Measurements from ENCODE around the gene ADAMTS10. TPM values are rescaled to one million over a fixed set of nuclear protein-coding genes. Genes with fewer than 3 reads are reported as not detected.

The ADAMTS10 gene
- total and polyA plus RNA-seq, 4 donors: 1.2 to 10.1 (median 3.6) TPM

DNA sequence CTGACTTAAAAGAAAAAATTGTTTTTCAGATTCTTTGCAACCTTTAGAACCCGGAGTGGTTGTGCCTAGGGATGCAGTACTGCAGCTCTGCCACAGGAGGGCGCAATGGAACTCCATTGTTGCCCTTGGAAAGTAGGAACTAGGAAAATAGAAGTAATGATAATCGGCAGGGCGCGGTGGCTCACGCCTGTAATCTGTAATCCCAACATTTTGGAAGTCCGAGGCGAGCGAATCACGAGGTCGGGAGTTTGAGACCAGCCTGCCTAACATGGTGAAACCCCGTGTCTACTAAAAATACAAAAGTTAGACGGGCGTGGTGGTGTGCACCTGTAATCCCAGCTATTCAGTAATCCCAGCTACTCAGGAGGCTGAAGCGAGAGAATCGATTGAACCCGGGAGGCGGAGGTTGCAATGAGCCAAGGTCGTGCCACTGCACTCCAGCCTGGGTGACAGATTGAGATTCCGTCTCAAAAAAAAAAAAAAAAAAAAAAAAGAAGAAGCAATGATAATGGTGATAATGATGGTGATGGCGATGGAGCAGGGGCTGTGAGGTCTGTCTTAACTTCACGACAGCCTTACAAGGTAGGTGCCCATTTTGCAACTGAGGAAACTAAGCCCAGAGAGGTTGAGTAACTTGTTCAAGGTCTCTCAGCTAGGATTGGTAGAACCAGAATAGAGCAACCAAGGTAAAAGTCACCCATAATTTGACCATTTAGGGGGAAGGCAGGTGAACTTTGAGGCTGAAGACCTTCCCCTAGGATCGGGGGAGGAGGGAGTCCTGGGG, 5.5 kb upstream of the ADAMTS10 start:
- H3K27ac ChIP-seq (ENCODE audit: low read depth in 1 of 2, low read length in 2 of 2): no peak overlapping the region
- 19% methylated on average over 23 of the region's 23 CpGs for WGBS
- H3K27me3 ChIP-seq (ENCODE audit: control insufficient read depth in 4 of 4, insufficient read depth in 4 of 4, low read length in 3 of 4): no peaks in the 10 kb centered on the region
- H3K9me3 ChIP-seq (ENCODE audit: control insufficient read depth in 4 of 4, low read length in 3 of 4): no peaks in the 10 kb centered on the region
- H3K4me3 ChIP-seq (ENCODE audit: low read depth in 1 of 3, low read length in 3 of 3): no peak overlapping the region
- H3K36me3 ChIP-seq (ENCODE audit: control insufficient read depth in 4 of 4, insufficient read depth in 3 of 4, low read depth in 1 of 4, low read length in 3 of 4): no peaks in the 10 kb centered on the region
- no peak overlapping the region for H3K9ac ChIP-seq (ENCODE audit: low read depth in 1 of 2, low read length in 2 of 2)
- peaks cover 0 to 7% (median 2%) of the 10 kb centered on the region in 4 donors for H3K4me1 ChIP-seq (ENCODE audit: control insufficient read depth in 4 of 4, insufficient read depth in 4 of 4, low read length in 3 of 4)
- DNase-seq (ENCODE audit: low spot score): peak; percentile 54
- TF ChIP-seq RAD21 (IDR thresholded peaks at IDR 0.05) (peak; percentile 83 to 92), HNF4A (conservative IDR thresholded peaks at IDR 0.05) (peak in 1 of 2 donors; percentile 7), RXRA (IDR thresholded peaks at IDR 0.05) (peak in 1 of 2 donors; percentile 45), NR2F2 (IDR thresholded peaks at IDR 0.05) (no peak)
- TF ChIP-seq, protein P1, sequence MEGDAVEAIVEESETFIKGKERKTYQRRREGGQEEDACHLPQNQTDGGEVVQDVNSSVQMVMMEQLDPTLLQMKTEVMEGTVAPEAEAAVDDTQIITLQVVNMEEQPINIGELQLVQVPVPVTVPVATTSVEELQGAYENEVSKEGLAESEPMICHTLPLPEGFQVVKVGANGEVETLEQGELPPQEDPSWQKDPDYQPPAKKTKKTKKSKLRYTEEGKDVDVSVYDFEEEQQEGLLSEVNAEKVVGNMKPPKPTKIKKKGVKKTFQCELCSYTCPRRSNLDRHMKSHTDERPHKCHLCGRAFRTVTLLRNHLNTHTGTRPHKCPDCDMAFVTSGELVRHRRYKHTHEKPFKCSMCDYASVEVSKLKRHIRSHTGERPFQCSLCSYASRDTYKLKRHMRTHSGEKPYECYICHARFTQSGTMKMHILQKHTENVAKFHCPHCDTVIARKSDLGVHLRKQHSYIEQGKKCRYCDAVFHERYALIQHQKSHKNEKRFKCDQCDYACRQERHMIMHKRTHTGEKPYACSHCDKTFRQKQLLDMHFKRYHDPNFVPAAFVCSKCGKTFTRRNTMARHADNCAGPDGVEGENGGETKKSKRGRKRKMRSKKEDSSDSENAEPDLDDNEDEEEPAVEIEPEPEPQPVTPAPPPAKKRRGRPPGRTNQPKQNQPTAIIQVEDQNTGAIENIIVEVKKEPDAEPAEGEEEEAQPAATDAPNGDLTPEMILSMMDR (IDR thresholded peaks at IDR 0.05; ENCODE audit: low read depth, low read length, missing input control): peak; percentile 99

DNA sequence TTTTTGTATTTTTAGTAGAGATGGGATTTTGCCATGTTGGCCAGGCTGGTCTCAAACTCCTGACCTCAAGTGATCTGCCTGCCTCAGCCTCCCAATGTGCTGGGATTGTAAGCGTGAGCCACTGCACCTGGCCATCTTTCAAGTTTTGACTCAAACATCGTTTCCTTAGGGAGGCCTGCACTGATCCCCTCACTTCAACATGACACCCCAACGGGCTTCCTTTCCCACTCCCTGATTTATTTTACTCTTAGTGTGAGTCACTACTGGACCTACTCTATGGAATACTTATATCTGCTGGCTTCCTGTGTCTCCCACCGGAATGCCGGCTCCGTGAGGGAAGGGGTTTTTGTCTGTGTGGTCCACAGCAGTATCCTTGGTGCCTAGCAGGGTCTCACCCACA, 4.5 kb upstream of the ADAMTS10 start:
- no peak overlapping the region for H3K27ac ChIP-seq (ENCODE audit: low read depth in 1 of 2, low read length in 2 of 2)
- H3K27me3 ChIP-seq (ENCODE audit: control insufficient read depth in 4 of 4, insufficient read depth in 4 of 4, low read length in 3 of 4): no peaks in the 10 kb centered on the region
- H3K9ac ChIP-seq (ENCODE audit: low read depth in 1 of 2, low read length in 2 of 2): no peak overlapping the region
- peaks cover 0 to 10% (median 4%) of the 10 kb centered on the region in 4 donors for H3K4me1 ChIP-seq (ENCODE audit: control insufficient read depth in 4 of 4, insufficient read depth in 4 of 4, low read length in 3 of 4)
- no peaks in the 10 kb centered on the region for H3K36me3 ChIP-seq (ENCODE audit: control insufficient read depth in 4 of 4, insufficient read depth in 3 of 4, low read depth in 1 of 4, low read length in 3 of 4)
- no peaks in the 10 kb centered on the region for H3K9me3 ChIP-seq (ENCODE audit: control insufficient read depth in 4 of 4, low read length in 3 of 4)
- 61% methylated on average over 6 of the region's 6 CpGs for WGBS
- no peak for DNase-seq (ENCODE audit: low spot score)
- TF ChIP-seq SP1 (IDR thresholded peaks at IDR 0.05) (no peak), TAF1 (conservative IDR thresholded peaks at IDR 0.05) (no peak), HNF4G (IDR thresholded peaks at IDR 0.05) (no peak), EGR1 (IDR thresholded peaks at IDR 0.05; ENCODE audit: low read depth in 2 of 2) (no peak), FOXA2 (IDR thresholded peaks at IDR 0.05) (no peak), FOXA1 (IDR thresholded peaks at IDR 0.05) (no peak), RAD21 (IDR thresholded peaks at IDR 0.05) (no peak), NR2F2 (IDR thresholded peaks at IDR 0.05) (no peak), GABPA (IDR thresholded peaks at IDR 0.05 in 1 of 2, conservative IDR thresholded peaks at IDR 0.05 in 1 of 2) (no peak), HNF4A (conservative IDR thresholded peaks at IDR 0.05) (no peak), RXRA (IDR thresholded peaks at IDR 0.05) (no peak), JUND (IDR thresholded peaks at IDR 0.05) (no peak)
- TF ChIP-seq, protein P2, sequence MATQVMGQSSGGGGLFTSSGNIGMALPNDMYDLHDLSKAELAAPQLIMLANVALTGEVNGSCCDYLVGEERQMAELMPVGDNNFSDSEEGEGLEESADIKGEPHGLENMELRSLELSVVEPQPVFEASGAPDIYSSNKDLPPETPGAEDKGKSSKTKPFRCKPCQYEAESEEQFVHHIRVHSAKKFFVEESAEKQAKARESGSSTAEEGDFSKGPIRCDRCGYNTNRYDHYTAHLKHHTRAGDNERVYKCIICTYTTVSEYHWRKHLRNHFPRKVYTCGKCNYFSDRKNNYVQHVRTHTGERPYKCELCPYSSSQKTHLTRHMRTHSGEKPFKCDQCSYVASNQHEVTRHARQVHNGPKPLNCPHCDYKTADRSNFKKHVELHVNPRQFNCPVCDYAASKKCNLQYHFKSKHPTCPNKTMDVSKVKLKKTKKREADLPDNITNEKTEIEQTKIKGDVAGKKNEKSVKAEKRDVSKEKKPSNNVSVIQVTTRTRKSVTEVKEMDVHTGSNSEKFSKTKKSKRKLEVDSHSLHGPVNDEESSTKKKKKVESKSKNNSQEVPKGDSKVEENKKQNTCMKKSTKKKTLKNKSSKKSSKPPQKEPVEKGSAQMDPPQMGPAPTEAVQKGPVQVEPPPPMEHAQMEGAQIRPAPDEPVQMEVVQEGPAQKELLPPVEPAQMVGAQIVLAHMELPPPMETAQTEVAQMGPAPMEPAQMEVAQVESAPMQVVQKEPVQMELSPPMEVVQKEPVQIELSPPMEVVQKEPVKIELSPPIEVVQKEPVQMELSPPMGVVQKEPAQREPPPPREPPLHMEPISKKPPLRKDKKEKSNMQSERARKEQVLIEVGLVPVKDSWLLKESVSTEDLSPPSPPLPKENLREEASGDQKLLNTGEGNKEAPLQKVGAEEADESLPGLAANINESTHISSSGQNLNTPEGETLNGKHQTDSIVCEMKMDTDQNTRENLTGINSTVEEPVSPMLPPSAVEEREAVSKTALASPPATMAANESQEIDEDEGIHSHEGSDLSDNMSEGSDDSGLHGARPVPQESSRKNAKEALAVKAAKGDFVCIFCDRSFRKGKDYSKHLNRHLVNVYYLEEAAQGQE (IDR thresholded peaks at IDR 0.05): no peak
- TF ChIP-seq, protein P3, sequence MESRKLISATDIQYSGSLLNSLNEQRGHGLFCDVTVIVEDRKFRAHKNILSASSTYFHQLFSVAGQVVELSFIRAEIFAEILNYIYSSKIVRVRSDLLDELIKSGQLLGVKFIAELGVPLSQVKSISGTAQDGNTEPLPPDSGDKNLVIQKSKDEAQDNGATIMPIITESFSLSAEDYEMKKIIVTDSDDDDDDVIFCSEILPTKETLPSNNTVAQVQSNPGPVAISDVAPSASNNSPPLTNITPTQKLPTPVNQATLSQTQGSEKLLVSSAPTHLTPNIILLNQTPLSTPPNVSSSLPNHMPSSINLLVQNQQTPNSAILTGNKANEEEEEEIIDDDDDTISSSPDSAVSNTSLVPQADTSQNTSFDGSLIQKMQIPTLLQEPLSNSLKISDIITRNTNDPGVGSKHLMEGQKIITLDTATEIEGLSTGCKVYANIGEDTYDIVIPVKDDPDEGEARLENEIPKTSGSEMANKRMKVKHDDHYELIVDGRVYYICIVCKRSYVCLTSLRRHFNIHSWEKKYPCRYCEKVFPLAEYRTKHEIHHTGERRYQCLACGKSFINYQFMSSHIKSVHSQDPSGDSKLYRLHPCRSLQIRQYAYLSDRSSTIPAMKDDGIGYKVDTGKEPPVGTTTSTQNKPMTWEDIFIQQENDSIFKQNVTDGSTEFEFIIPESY (IDR thresholded peaks at IDR 0.05): no peak
- TF ChIP-seq, protein P4, sequence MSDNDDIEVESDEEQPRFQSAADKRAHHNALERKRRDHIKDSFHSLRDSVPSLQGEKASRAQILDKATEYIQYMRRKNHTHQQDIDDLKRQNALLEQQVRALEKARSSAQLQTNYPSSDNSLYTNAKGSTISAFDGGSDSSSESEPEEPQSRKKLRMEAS (IDR thresholded peaks at IDR 0.05): no peak
- TF ChIP-seq, protein P1 (IDR thresholded peaks at IDR 0.05; ENCODE audit: low read depth, low read length, missing input control): no peak
- TF ChIP-seq, protein P5, sequence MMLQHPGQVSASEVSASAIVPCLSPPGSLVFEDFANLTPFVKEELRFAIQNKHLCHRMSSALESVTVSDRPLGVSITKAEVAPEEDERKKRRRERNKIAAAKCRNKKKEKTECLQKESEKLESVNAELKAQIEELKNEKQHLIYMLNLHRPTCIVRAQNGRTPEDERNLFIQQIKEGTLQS (IDR thresholded peaks at IDR 0.05): no peak
- H3K4me3 ChIP-seq (ENCODE audit: low read depth in 1 of 3, low read length in 3 of 3): no peak overlapping the region

All from liver (tissue), 9 donors.